GM19395 (cell line): ENCODE measurements around the gene KLC1.

Experiments used
- ATAC-seq: cut with Tn5 transposase; IDR thresholded peaks from one replicate; pipeline ENCODE4 v1.9.1; 2021; ENCODE audit warnings: mild to moderate bottlenecking, moderate library complexity; ENCODE audit not compliant: unreplicated experiment

KLC1 gene

DNA sequence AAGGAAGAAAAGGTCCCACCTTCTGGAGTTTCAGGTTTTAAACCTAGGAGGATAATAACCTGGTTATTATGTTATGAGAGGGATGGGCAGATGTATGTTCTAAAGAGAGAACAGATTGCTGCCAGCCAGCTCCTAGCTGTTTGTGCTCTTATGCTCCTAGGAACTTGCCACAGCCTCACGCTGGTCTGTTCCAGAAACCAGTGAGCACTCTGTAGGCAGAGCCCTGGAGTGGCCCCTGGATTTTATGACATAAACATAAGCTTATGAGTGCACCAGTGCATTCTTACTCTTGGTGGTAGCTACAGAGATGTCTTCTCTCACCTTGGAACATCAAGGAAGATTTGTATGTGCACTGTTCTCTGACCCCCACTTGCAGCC is 27.7 kb downstream of the KLC1 start:
- ATAC-seq, result no peak

- no peak for ATAC-seq
Observed at GRCh38 chr14:103657471-103657870, 28.5 kb downstream of the KLC1 start.

GRCh38 chr14:103659631-103660030 is 30.6 kb downstream of the KLC1 start:
- ATAC-seq, result no peak

DNA sequence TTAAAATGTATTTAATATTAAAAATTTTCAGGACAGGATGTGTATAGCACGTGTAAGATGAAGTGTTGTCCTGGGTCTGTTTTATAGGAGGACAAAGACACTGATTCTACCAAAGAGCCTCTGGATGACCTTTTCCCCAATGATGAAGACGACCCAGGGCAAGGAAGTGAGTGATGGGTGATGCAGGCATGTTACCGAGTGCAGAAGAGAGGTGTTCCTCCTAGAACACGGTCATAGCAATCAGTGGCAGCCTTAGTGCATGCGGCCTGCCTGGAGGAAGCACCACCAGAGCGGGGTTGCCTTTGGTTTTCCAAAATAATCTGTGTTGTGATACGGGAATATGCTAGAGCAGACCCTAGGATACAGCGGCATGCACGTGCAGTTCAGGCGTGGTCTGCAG is 33.0 kb downstream of the KLC1 start:
- ATAC-seq, result no peak

- no peak for ATAC-seq
Observed at GRCh38 chr14:103662591-103662990, 33.6 kb downstream of the KLC1 start.

- no peak for ATAC-seq
Observed at GRCh38 chr14:103663506-103663905, 34.5 kb downstream of the KLC1 start.

DNA sequence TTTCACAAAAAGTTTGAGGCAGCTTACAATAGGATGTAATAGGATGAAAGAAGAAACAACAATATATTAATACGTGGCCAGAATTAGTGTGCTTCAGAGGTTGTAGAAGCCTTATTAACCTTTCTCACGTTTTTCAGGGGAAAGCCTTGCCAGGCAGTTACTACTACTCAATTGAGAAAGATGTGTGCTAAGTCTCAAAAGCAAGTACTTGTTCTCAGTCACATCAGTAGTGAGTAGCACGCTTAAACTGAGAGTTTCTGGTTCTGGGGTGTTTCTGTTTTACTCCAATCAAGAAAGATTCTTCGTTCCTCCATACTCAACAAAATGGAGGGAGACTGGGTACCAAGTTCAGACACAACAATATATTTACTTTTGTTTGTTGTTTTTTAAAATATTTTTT is 38.7 kb downstream of the KLC1 start:
- ATAC-seq, result no peak

- ATAC-seq, result no peak
Observed at GRCh38 chr14:103668117-103668516, 39.1 kb downstream of the KLC1 start.

- ATAC-seq, result no peak
Observed at GRCh38 chr14:103669370-103669769, 40.4 kb downstream of the KLC1 start.

- ATAC-seq, result no peak
Observed at GRCh38 chr14:103671911-103672310, 42.9 kb downstream of the KLC1 start.

- ATAC-seq, result no peak
Observed at GRCh38 chr14:103675957-103676356, 46.9 kb downstream of the KLC1 start.

DNA sequence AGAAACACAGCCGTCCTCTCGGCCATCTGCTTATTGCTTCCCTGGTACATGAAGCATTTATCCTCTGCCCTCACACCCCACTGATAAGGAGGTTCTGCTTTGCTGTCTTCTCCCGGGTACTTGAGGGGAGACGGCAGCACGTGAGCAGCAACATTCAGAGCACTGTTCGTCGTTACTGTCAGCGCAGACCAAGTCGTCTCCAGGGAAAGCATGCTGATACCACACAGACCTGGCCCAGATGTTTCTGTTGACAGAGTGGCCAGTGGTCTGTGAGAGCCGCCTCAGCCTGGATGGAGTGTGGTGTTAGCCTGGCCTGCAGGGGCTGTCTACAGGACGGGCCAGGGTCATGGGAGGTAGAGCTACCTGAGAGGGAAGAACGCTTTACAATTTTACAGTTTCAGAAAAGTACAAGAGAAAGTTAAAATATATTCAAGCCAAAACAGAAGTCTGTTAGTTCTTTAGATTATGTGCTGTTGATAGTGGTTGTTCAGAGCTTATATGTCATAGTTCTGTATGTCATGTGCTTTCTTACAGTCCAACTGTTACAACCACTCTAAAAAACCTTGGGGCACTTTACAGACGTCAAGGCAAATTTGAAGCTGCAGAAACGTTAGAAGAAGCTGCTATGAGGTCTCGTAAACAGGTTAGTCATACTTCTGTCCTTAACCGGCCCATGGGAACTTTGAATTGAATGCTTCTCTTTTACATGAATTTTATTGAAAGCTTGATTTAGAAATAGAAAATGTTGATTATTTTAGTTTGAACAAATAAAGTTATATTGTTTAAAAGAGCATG is 48.1 kb downstream of the KLC1 start:
- no peak for ATAC-seq

DNA sequence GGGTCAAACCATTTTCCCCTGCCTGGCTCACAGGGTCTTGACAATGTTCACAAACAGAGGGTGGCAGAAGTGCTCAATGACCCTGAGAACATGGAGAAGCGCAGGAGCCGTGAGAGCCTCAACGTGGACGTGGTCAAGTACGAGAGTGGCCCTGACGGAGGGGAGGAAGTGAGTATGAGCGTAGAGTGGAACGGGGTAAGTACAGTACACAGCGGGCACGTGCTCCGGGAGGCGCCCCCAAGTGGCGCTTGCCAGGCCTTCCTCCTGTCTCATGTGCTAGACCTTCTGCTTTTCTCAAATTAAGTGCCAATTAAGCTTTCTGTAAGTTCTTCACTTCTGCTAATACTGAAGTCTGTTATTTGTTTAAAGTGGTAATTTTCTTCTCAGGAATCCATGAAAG is 50.3 kb downstream of the KLC1 start:
- ATAC-seq, result no peak

DNA sequence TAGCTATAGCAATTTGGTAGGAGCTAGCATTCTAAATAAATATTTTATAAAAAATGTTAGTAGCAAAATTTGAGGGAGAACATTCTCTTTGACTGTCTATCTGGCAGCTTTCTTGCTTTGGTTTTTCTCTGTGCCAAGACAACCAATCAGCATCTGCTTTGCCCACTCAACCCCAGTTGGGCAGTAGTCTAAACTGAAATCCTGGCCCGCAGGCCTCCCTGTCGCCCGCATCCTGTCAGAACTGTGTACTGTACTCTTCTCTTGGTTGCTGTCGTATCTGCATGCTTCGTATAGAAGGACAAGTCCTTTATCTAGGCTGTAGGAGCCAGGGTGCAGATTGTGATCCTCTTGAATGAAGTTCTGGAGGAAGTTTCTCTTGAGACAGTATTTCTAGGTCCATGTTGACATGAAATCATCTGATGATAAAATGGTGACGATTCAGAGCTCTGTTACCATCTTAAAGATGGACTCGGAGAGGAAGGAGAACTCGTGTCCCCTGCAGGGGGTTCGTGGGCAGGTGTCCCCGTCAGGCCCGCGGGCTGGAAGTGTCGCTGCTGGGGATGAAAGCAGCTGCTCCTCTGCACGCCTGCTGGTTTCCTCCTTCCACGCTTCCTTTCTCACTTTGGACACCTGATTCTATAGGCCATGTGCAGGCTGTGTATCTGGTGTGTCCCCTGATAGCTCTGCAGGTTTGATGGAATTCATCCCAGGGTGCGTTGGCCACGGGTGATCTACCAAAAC is 51.6 kb downstream of the KLC1 start:
- ATAC-seq, result no peak

GRCh38 chr14:103683139-103683538 is 54.1 kb downstream of the KLC1 start:
- no peak for ATAC-seq

DNA sequence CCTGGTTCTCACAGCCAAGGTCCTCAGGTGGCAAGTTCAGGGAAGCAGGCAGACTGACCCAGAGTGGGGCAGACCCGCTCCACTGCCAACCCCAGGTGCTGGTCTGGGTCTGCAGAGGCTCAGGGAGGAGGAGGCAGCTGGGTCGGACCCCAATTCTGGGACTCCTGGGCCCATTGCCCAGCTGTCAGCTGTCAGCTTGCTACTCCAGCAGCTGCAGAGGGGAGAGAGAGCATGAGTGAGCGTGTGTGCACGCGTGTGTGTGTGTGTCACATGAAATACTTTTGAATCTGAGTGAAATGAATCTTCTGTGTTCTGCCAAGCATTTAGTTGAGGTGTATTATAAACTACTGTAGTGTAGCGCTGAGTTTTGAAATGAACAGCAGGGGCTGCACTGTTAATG is 55.5 kb downstream of the KLC1 start:
- ATAC-seq, result no peak

DNA sequence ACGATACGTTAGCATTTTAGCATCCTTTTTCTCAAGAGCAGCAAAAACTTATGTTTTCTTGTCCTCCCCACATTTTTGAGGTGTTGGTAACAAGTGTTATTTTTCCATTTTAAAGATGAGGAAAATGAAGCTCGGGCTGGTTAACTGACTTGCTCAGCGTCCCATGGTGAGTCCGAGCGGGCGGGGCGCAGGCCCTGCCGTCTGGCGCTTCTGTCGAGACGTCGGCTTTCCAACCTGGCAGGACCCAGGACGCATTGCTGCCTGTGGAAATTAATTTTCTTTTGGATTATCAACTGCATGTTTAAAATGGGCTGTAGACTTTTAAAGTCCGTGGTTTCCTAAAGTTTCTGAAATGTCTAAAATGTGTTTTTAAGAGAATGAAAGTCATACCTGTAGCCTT is 55.9 kb downstream of the KLC1 start:
- ATAC-seq, result no peak

DNA sequence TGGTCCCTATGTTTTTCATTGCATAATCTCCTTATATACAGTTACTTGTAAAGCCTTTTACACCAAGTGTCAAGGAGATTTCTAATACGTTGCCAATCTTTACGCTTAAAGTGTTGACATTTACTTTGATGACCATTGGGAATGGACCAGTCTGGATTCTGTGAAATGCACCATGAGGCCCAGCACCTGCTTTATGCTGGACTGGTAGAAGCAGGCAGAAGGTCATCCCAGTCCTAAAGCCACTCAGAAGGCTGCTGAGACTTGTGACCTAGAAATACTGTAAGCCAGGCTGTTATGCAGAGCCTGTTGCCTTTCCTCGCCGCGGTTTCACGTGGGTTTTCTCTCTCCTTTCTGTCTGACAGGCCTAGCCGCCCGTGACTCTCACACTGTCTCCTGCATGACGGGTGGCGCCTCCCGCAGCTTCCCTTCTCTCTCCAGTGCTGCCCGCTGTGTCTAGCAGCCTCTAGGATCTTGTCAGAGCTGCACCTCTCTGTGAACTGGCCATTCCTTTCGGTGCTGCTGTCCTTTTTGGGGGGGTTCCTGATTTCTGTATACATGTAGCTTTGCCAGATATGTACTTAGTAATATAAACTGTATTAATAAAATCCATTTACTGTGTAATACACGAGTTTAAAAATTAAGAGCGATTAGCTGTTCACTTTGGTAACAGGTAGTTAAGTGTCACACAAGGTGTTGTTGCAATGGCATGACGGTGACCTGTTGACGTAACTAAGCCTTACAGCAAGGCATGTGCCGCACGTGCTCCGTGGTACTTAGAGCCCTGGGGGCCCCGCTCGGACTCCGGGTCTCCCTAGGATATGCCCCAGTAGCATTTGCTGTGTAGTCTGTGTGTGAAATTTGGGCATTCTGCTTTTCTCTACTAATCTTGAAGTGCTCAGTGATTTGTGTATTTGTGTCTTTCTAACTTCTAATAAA is 56.5 kb downstream of the KLC1 start:
- no peak for ATAC-seq

GRCh38 chr14:103686831-103687485 is 57.9 kb downstream of the KLC1 start:
- ATAC-seq, result no peak

DNA sequence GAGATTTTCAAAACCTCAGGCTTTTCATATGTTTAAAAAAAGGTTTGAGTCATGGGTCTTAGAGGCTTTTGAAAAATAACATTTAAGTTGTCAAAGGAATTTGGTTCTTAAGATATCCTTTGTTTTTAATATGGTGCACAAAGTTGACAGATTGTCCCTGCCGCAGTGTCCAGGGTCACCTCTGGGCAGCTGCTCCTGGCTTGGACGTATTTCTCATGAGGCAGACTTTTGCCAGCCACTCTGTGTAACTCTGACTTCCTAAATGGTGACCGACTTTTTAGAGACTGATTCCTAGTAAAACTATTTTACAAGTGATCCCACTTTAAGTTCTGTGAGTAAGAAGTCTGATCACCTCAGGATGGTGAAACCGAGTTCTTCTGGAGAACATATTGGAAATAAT is 58.7 kb downstream of the KLC1 start:
- ATAC-seq, result no peak

DNA sequence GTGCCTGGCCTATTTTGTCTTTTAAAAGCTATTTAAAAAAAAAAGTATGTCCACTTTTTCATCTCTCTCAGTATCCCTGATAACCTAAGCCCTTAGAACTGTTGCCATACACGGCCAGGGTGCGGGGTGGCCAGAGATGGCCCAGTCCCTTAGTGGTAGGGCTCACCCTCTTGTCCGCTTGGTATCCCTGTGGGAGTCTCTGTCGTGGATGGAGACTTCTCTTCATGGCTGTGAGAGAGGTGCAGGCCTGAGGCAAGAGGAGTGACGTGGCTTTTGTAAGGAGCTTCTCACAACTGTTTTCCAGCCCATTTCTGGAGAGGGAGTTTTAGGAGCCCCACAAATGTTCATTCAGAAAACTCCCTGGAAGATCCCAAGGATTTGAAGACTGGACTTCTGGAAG is 59.4 kb downstream of the KLC1 start:
- ATAC-seq, result no peak
